NCI-H2107 treated with DMSO at 0.1 percent for 48 hours (cell line): Measurements from ENCODE around the gene NUDT16L1.

ENCODE experiments used
- DNase-seq: peaks from one replicate; lab custom pipeline; 2025; ENCODE audit not compliant: unreplicated experiment; lab: John Stamatoyannopoulos, UW

Gene NUDT16L1

DNA sequence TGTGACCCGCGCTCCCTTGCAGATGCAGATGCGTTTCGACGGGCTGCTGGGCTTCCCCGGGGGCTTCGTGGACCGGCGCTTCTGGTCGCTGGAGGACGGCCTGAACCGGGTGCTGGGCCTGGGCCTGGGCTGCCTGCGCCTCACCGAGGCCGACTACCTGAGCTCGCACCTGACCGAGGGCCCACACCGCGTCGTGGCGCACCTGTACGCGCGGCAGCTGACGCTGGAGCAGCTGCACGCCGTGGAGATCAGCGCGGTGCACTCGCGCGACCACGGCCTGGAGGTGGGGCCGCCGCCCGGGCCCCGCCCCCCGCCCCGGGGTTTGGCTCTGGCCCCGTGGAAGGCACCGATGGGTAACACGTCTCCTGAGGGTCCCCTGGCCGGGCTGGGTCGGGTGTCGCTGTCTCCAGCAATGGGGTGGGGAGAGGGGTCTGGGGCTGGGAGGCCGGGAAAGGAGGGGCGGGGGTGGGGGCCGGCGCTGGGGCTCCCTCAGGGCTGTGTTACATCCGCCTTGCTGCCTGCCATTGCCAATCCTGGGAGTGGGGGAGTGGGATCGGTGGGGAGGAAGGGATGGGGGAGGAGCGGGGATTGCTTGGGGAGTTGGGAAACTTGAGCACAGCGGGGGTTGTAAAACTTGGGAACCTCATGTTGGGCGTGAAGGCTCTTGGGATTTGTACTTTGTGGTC lies 737 bp downstream of the NUDT16L1 start:
- no peak for DNase-seq

DNA sequence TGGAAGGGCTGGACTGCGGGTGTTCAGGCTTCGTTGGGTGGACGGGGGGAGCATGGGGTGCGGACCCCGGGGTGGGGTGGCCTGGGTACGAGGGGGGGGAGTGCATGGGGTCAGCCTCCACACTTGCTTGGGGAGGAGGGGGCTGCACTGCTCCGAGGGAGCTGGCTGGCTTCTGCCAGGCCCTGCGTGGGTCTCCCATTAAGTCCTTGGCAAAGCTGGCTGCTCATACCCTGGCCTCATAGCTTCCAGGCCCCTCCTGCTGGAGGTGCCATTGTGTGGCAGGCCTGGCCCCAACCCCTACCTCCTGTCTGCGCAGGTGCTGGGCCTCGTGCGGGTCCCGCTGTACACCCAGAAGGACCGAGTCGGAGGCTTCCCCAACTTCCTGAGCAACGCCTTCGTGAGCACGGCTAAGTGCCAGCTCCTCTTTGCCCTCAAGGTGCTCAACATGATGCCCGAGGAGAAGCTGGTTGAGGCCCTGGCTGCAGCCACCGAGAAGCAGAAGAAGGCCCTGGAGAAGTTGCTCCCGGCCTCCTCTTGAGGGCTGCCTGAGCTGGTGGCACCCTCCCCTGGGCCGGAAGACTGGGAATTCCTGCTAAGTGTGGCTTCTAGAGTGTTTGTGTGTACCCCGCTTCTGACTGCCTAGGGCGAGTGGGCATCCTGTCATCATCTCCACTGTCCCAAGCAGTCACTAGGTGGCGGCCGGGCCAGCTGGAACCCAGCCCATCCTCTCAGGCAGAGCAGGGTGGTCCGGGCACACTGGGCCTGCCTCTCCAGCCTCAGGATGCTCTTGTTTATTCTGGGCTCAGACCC lies 1.5 kb downstream of the NUDT16L1 start:
- no peak for DNase-seq

DNA sequence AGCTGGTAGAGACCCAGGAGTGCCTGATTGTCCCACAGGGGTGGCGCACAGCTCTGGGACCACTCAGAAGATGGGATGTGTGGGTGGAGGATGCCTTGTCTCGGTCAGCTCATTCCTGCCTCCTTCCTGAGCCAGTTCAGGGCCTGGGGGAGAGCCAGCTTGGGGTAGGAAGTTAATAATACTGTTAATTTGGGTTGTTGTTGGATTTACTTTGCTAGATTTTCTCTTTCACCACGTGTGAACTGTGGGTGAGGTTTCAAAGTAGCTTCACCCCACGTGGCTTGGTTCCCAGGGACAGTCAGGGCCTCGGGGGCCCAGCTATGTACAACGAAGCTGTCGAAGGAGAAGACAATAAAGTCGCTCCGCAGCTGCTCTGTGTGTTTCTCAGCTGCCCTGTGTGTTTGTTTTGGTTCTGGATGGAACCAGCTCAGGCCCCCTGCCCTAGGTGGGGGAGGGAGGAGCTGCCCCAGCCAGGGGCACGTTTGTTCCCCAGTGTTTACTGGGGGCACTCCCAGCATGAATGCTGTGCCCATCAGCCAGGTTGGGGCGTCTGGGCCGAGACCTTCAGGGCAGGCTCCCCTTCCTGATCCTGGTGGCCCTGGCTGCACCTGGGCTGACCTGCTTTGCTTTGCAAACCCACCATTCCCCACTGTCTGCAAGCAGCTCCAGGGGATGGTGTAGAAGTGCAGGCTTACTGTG lies 2.3 kb downstream of the NUDT16L1 start:
- DNase-seq = no peak

DNA sequence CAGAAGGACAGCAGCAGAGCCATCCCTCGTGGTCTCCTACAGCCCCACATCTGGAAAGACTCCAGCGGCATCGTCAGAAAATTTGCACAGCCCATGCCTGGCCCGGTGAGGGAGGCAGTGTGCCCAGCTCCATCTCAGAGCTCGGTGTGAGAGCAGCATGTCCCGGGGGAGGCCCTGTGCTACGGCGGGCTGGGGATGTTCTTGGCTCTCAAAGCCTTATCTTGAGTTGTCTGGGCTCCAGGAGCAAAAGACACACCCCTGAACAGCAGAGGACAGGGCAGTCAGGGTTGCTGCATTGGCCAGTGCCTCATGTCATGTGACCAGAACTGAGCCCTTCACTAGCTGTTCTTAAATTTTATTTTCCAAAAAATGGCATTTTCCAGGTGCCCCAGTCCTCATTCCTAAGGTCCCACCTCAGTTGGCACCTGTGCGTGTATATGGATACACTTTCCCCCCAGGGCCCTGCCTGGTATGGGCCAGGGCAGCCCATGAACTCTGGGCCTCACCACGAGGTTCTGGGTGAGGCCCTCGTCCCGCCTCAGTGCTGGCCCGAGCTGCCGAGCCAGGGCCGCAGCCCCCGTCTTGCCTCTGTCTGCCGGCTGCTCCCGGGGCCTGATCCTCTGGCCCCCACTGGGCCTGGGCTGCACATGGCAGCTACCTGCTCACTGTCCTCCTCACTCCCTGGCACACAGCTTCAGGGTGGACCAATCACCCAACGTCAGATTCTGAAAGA lies 3.0 kb downstream of the NUDT16L1 start:
- no peak for DNase-seq

DNA sequence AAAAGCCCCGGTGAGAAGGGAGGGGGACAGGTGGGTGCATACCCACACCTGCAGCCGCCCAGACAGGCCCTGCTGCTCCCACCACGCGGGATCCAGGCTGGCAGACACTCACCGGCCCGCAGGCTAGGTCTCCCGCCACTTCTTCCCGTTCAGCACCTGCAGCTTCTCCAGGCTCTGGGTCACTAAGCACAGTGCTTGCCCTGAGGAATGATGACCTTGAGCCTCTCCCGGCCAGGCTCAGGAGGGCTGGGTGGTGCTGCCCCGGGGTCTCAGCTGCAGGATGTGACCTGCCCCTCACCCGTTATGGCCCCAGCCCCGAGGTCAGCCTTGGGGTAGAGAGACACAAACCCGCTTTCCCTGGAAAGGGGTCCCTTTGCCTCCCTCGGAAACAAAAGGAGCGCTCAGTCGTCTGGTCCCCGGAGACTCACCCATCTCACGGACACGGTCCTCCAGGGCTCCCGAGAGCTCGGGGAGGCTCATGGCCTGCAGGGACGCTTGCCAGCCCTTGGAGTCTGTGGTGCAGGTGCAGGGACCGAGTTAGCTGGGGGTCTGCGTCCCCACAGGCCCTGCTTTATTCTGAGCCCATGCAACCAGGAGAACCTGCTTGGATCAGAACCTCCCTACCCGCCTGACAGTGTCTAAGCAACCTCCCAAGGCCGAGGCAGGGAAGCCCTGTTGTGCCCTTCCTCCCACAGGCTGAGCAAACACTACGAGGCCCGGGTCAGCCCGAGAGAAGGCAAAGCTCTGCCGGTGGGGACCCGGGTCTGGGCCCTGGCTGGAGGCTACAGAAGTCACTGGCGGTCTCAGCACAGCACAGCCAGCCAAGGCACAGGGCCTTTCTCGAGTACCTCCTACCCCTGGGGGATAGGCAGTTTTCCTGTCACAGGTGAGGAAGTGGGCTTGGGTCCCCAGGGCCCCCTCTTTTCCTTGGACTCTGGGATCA lies 3.8 kb downstream of the NUDT16L1 start:
- no peak for DNase-seq

- DNase-seq = no peak
Observed at GRCh38 chr16:4697848-4698291, 4.5 kb downstream of the NUDT16L1 start.

DNA sequence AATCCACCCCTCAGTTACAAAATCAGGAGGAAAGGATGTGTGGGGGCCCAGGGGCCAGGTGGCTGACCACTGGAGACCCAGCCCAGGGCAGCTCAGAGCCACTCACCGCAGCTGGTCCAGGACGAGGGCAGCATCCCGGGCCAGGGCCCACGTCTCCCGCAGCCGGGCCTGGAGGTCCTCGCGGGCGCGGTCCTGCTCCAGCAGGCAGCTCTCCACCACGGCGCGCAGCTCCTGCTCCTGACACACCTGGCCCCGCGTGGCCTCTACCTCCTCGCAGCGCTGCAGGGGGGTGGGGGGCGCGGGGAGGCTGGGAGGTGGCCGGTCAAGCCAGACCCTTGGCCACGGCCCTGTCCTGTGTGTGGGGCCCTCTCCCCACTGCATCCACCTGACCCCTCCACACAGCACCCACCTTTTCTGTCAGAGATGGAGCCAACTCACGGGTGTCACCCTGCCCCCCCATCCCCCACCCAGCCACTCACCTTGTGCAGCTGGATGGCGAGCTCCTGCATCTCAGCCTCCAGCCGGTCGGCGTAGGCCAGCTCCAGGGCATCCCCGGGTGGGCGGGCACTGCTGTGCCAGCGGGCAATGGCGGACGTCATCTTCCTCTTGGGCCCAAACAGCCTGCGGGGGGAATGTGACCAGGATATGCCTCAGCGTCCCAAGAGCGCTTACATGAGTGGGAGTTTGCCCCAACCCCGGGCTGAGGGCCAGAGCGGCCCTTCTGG lies 5.1 kb downstream of the NUDT16L1 start:
- DNase-seq = no peak

GRCh38 chr16:4699046-4699556 lies 5.7 kb downstream of the NUDT16L1 start:
- no peak for DNase-seq

- no peak for DNase-seq
Observed at GRCh38 chr16:4700380-4700996, 7.1 kb downstream of the NUDT16L1 start.

DNA sequence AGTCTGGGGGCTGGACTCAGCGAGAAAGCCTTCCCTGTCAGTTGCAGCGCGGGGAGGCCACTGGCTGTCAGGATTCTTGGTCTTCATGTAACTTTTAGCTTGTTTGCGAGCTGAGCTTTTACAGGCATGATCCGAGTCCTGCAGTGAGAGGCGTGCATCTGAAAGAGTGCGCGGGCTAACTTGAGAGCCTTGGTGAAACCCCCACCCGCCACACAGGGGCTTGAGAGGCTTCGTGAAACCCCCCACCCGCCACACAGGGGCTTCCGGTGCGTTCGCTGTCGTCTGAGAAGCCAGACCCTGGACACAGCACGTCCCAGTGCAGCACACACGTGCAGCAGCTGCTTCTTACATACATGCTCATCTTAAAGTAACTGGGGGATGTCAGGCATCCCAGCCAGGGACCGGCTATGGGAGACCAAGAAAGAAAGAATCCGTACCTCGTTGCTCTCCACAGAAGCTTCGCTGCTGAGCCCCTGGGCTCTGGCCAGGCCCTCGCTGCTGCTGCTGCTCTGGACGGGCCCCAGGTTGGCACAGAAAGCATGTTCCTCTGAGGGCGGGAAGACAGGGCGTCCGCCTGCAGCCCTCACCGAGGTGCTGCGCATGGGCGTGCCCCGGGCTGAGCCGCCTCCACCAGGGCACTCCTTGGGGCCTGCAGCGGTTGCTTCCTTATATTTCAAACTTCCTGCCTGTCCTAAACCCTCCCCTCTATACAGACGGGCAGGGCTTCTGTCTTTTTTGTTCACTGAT lies 7.8 kb downstream of the NUDT16L1 start:
- no peak for DNase-seq

- DNase-seq = no peak
Observed at GRCh38 chr16:4701791-4702465, 8.6 kb downstream of the NUDT16L1 start.

GRCh38 chr16:4702466-4702808 lies 9.1 kb downstream of the NUDT16L1 start:
- no peak for DNase-seq

- no peak for DNase-seq
Observed at GRCh38 chr16:4703906-4704305, 10.5 kb downstream of the NUDT16L1 start.

DNA sequence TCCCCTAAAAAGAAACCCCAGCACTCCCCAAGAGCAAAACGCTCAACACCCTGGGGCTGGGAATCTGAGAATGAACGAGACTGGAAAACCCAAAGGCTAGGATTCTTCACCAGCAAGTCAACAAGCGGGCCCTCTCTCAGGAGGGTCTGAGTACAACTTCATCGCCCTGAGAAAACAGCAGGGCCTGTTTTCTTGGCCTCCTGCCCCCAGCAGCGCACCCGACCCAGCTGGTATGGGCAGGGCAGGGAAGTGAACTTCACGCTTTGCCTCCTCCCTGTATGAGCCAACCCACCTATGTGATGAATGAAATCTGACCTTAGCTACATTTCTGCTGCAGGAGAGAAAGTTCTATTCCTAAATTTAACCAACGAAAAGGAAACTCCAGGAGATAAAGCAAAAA lies 11.1 kb downstream of the NUDT16L1 start:
- DNase-seq = no peak

- no peak for DNase-seq
Observed at GRCh38 chr16:4704913-4705312, 11.6 kb downstream of the NUDT16L1 start.

DNA sequence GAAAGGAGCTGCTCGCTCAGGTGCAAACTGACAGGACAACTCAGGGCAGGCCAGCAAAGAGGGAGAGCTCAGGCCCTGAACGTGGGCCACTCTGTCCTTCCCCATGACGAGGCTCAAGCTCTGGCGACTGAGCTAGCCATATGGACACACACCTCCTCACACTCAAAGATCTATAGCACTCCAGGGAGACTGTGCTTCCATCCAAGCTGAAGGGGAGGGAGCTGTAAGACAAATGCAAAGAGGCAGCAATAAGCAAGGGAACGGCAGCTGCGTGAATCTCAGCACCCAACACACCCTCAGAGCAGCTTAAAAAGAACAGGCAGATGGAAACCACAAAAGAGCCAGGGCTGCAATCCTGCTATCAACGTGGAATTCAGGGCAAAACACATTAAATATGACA lies 13.5 kb downstream of the NUDT16L1 start:
- no peak for DNase-seq

DNA sequence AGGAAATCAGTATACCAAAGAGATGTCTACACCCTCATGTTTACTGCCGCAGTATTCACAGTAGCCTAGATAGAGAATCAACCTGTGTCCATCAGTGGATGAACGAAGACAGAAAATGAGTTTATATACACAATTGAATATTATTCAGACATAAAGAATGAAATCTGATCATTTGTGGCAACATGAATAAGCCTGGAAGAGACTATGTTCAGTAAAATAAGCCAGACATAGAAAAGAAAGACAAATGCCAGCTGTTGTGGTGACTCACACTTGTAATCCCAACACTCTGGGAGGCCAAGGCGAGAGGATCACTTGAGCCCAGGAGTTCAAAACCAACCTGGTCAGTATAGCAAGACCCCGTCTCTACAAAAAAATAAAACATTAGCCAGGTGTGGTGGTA lies 16.1 kb downstream of the NUDT16L1 start:
- DNase-seq = no peak
